K562 (cell line): ENCODE data around the gene CFHR5.
"Not testable (repeated sequence)": the region's sequence is repeated elsewhere in the genome, so short reads cannot be mapped to it uniquely, and the experiment has no call there.

Experiments
- E2F6 ChIP-seq, 2 experiments: IDR thresholded peaks; 2 replicates each; pipeline ENCODE4 v1.6.1; 2011; ENCODE audit warnings: borderline replicate concordance in 1 of 2, control low read depth in 1 of 2, low read depth in 1 of 2, low read length in 1 of 2, mild to moderate bottlenecking in 1 of 2, mixed read lengths in 1 of 2, moderate library complexity in 1 of 2; ENCODE audit not compliant: insufficient read depth in 1 of 2, insufficient read length in 1 of 2, poor library complexity in 1 of 2, severe bottlenecking in 1 of 2; ENCODE audit errors: extremely low read depth in 1 of 2
- EP300 ChIP-seq: IDR thresholded peaks from 2 replicates; pipeline ENCODE4 v1.6.1; 2012; ENCODE audit warnings: low read length, improper control_type of control experiment
- ETV6 ChIP-seq, 3 experiments: fragments of 150-350 bp in 1 of 3; sonication (generic) in 1 of 3; formaldehyde crosslinking in 1 of 3; IDR thresholded peaks; 2 replicates each; pipeline versions ENCODE4 v1.6.1 to v1.8.0; 2014 to 2022; ENCODE audit warnings: borderline replicate concordance in 2 of 3, low read depth in 2 of 3, antibody characterized with exemption in 1 of 3, low read length in 1 of 3, mild to moderate bottlenecking in 1 of 3, missing genetic modification reagents in 1 of 3
- FOS ChIP-seq: IDR thresholded peaks from 3 replicates; pipeline ENCODE4 v1.6.1; 2011; ENCODE audit not compliant: insufficient read length; ENCODE audit errors: extremely low read depth
- GABPA ChIP-seq: fragments of 200-800 bp; sonication (Bioruptor generic); conservative IDR thresholded peaks from 2 replicates; pipeline ENCODE4 v1.6.1; 2016; ENCODE audit warnings: low read depth, missing genetic modification characterization, missing compliant biosample characterization
- POLR2A ChIP-seq: fragments of 450-650 bp; conservative IDR thresholded peaks from 2 replicates; pipeline ENCODE4 v1.6.1; 2016
- ZNF224 ChIP-seq: sonication (generic); formaldehyde crosslinking; IDR thresholded peaks from 2 replicates; pipeline ENCODE4 v1.8.0; 2022; ENCODE audit warnings: mild to moderate bottlenecking, missing genetic modification reagents
- ZNF551 ChIP-seq: fragments of 250-450 bp; sonication (Bioruptor Pico); IDR thresholded peaks from 2 replicates; pipeline ENCODE4 v1.5.0; 2021; ENCODE audit warnings: mild to moderate bottlenecking, moderate library complexity

GRCh38 chr1:196991919-196992651, 14.7 kb downstream of the CFHR5 start:
- not testable (repeated sequence) for TF ChIP-seq ETV6 (IDR thresholded peaks at IDR 0.05; ENCODE audit: borderline replicate concordance in 1 of 2, low read depth in 2 of 2, low read length in 1 of 2); ETV6 (CRISPR knock-in tag; IDR thresholded peaks at IDR 0.05; ENCODE audit: borderline replicate concordance); ZNF551 (CRISPR knock-in tag); E2F6 (IDR thresholded peaks at IDR 0.05; ENCODE audit: borderline replicate concordance in 1 of 2, extremely low read depth in 1 of 2, insufficient read depth in 1 of 2, insufficient read length in 1 of 2, low read depth in 1 of 2, low read length in 1 of 2, poor library complexity in 1 of 2, severe bottlenecking in 1 of 2); EP300; POLR2A; FOS; GABPA (tag); ZNF224 (CRISPR knock-in tag)
